WTC11 (cell line): Measurements from ENCODE around the gene GRB7. TPM values are rescaled to one million over a fixed set of nuclear protein-coding genes. Genes with fewer than 3 reads are reported as not detected.

Experiments used
- AR ChIP-seq: fragments of 250-450 bp; sonication (Bioruptor Pico); IDR thresholded peaks from 2 replicates; pipeline ENCODE4 v1.9.0; 2021; ENCODE audit warnings: mild to moderate bottlenecking
- ATF2 ChIP-seq: sonication (generic); formaldehyde crosslinking; IDR thresholded peaks from 2 replicates; pipeline ENCODE4 v1.8.1; 2022; ENCODE audit warnings: low read depth, missing genetic modification reagents, borderline replicate concordance
- CBFB ChIP-seq: sonication (generic); formaldehyde crosslinking; IDR thresholded peaks from 2 replicates; pipeline ENCODE4 v1.8.1; 2022; ENCODE audit warnings: mild to moderate bottlenecking, low read depth, missing genetic modification reagents
- CREB1 ChIP-seq: sonication (generic); formaldehyde crosslinking; IDR thresholded peaks from 2 replicates; pipeline ENCODE4 v1.8.0; 2023; ENCODE audit warnings: mild to moderate bottlenecking, missing genetic modification reagents
- E2F1 ChIP-seq: sonication (generic); formaldehyde crosslinking; IDR thresholded peaks from 2 replicates; pipeline ENCODE4 v1.8.0; 2022; ENCODE audit warnings: mild to moderate bottlenecking, missing genetic modification reagents
- E2F4 ChIP-seq: sonication (generic); formaldehyde crosslinking; IDR thresholded peaks from 2 replicates; pipeline ENCODE4 v1.8.1; 2022; ENCODE audit warnings: low read depth, mild to moderate bottlenecking, moderate library complexity, missing genetic modification reagents, borderline replicate concordance
- ELF4 ChIP-seq: sonication (generic); formaldehyde crosslinking; IDR thresholded peaks from 2 replicates; pipeline ENCODE4 v1.8.1; 2022; ENCODE audit warnings: low read depth, mild to moderate bottlenecking, moderate library complexity, missing genetic modification reagents
- FOXJ3 ChIP-seq: sonication (generic); formaldehyde crosslinking; IDR thresholded peaks from 2 replicates; pipeline ENCODE4 v1.9.0; 2021; ENCODE audit warnings: missing genetic modification reagents, mild to moderate bottlenecking, borderline replicate concordance
- FOXP1 ChIP-seq: sonication (generic); formaldehyde crosslinking; IDR thresholded peaks from 2 replicates; pipeline ENCODE4 v1.8.0; 2022; ENCODE audit warnings: missing genetic modification reagents, mild to moderate bottlenecking, moderate library complexity, borderline replicate concordance
- JUN ChIP-seq: sonication (generic); formaldehyde crosslinking; IDR thresholded peaks from 2 replicates; pipeline ENCODE4 v1.8.0; 2023; ENCODE audit warnings: mild to moderate bottlenecking, missing genetic modification reagents
- MYBL2 ChIP-seq: sonication (generic); formaldehyde crosslinking; IDR thresholded peaks from 2 replicates; pipeline ENCODE4 v1.8.1; 2023; ENCODE audit warnings: mild to moderate bottlenecking, moderate library complexity, missing genetic modification reagents
- NFYB ChIP-seq: sonication (generic); formaldehyde crosslinking; conservative IDR thresholded peaks from 2 replicates; pipeline ENCODE4 v1.8.0; 2022; ENCODE audit warnings: low read depth, missing genetic modification reagents
- NR3C1 ChIP-seq: sonication (generic); formaldehyde crosslinking; conservative IDR thresholded peaks from 2 replicates; pipeline ENCODE4 v1.8.1; 2023; ENCODE audit warnings: low read depth, mild to moderate bottlenecking, missing genetic modification reagents
- PREB ChIP-seq: sonication (generic); formaldehyde crosslinking; IDR thresholded peaks from 2 replicates; pipeline ENCODE4 v1.8.1; 2022; ENCODE audit warnings: mild to moderate bottlenecking, missing genetic modification reagents, moderate library complexity, borderline replicate concordance
- SMAD3 ChIP-seq: sonication (generic); formaldehyde crosslinking; IDR thresholded peaks from 2 replicates; pipeline ENCODE4 v1.8.0; 2022; ENCODE audit warnings: missing genetic modification reagents, mild to moderate bottlenecking, borderline replicate concordance
- SMAD4 ChIP-seq: sonication (generic); formaldehyde crosslinking; IDR thresholded peaks from 2 replicates; pipeline ENCODE4 v1.8.0; 2022; ENCODE audit warnings: mild to moderate bottlenecking, missing genetic modification reagents
- STAT6 ChIP-seq: sonication (generic); formaldehyde crosslinking; conservative IDR thresholded peaks from 2 replicates; pipeline ENCODE4 v1.8.1; 2023; ENCODE audit warnings: mild to moderate bottlenecking, low read depth, missing genetic modification reagents, moderate library complexity
- ZBTB43 ChIP-seq: sonication (generic); formaldehyde crosslinking; IDR thresholded peaks from 2 replicates; pipeline ENCODE4 v1.8.1; 2023; ENCODE audit warnings: mild to moderate bottlenecking, missing genetic modification reagents
- ZMAT4 ChIP-seq: fragments of 250-450 bp; sonication (Bioruptor Pico); IDR thresholded peaks from 2 replicates; pipeline ENCODE4 v1.9.0; 2021; ENCODE audit warnings: mild to moderate bottlenecking
- ZNF138 ChIP-seq: sonication (generic); formaldehyde crosslinking; conservative IDR thresholded peaks from 2 replicates; pipeline ENCODE4 v1.8.1; 2022; ENCODE audit warnings: mild to moderate bottlenecking, moderate library complexity, missing genetic modification reagents
- ZNF232 ChIP-seq: sonication (generic); formaldehyde crosslinking; IDR thresholded peaks from 2 replicates; pipeline ENCODE4 v1.8.0; 2022; ENCODE audit warnings: mild to moderate bottlenecking, missing genetic modification reagents
- ZNF263 ChIP-seq: sonication (generic); formaldehyde crosslinking; IDR thresholded peaks from 2 replicates; pipeline ENCODE4 v1.8.1; 2022; ENCODE audit warnings: low read depth, mild to moderate bottlenecking, moderate library complexity, missing genetic modification reagents
- ZNF317 ChIP-seq: sonication (generic); formaldehyde crosslinking; IDR thresholded peaks from 2 replicates; pipeline ENCODE4 v1.8.1; 2023; ENCODE audit warnings: low read depth, mild to moderate bottlenecking, moderate library complexity, missing genetic modification reagents, borderline replicate concordance
- ZNF423 ChIP-seq: fragments of 250-450 bp; sonication (Bioruptor Pico); IDR thresholded peaks from 2 replicates; pipeline ENCODE4 v2.1.2; 2022; ENCODE audit warnings: mild to moderate bottlenecking, moderate library complexity
- total RNA-seq: library from RNA; stranded (reverse); gene quantifications from 3 replicates; pipeline ENCODE4 v1.2.3, GENCODE V29; 2021

The GRB7 gene
- total RNA-seq, 1 experiment from 2014 or later: 48.5 TPM

GRCh38 chr17:39740357-39741111, 2.8 kb downstream of the GRB7 start (continued):
- TF ChIP-seq PREB (CRISPR knock-in tag): 0 out of 2 replicates have a peak, but pooled peaks have one; percentile 42
- TF ChIP-seq ELF4 (CRISPR knock-in tag): no peak
- TF ChIP-seq ZNF138 (CRISPR knock-in tag): no peak
- TF ChIP-seq JUN (CRISPR knock-in tag): 0 out of 2 replicates have a peak, but pooled peaks have one; percentile 40
- no peak for TF ChIP-seq SMAD3 (CRISPR knock-in tag)
- TF ChIP-seq FOXP1: no peak
- no peak for TF ChIP-seq FOXJ3 (CRISPR knock-in tag)
- no peak for TF ChIP-seq CBFB (CRISPR knock-in tag)
- TF ChIP-seq AR (CRISPR knock-in tag): no peak
- 0 out of 2 replicates have a peak, but pooled peaks have one; percentile 33 for TF ChIP-seq MYBL2 (CRISPR knock-in tag)
- peak; percentile 49; the same call in 1 of the 2 replicates for TF ChIP-seq ZNF423 (CRISPR knock-in tag)
- no peak for TF ChIP-seq ZNF263 (CRISPR knock-in tag)
- TF ChIP-seq NFYB (CRISPR knock-in tag): no peak; the same call in 1 of the 2 replicates
- no peak for TF ChIP-seq E2F1 (CRISPR knock-in tag)
- no peak for TF ChIP-seq E2F4 (CRISPR knock-in tag)
- TF ChIP-seq NR3C1 (CRISPR knock-in tag): no peak
- no peak for TF ChIP-seq ZBTB43 (CRISPR knock-in tag)
- no peak for TF ChIP-seq SMAD4 (CRISPR knock-in tag)
- no peak for TF ChIP-seq ZNF232
- no peak for TF ChIP-seq ZNF317 (CRISPR knock-in tag)
- TF ChIP-seq ATF2 (CRISPR knock-in tag): no peak
- TF ChIP-seq STAT6 (CRISPR knock-in tag): no peak
- TF ChIP-seq CREB1 (CRISPR knock-in tag): no peak
- TF ChIP-seq ZMAT4 (CRISPR knock-in tag): no peak
